ENCODE measurements around the gene F8A1.
"Not testable (repeated sequence)": the region's sequence is repeated elsewhere in the genome, so short reads cannot be mapped to it uniquely, and the experiment has no call there.

Gene F8A1

GRCh38 chrX:154886069-154886788 lies at the start of gene F8A1:
Gene F8A1 (plus strand): TSS chrX:154886355. CDS start chrX:154886375, 20 bp downstream.
- not testable (repeated sequence) for DNase-seq (ENCODE audit: low read depth)

DNA sequence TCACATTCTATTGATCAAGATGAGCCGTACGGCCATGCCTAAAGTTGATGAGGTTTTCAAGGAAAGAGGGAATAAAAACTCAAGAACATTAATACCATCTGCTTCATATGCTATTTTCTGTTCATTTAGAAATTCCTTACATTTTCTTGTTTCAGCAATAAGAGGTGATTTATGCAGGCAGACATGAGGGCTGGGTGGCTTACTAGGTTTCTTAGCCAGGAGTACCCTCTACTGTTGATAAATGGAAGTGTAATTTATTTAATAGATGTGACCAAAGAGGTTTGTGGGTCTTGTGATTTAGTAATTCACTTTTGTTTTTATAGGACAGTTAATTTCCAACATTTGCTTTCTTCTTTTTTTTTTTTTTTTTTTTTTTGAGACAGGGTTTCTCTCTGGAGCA lies 45.3 kb upstream of the F8A1 start:
- no peak for DNase-seq (ENCODE audit: low read depth)

GRCh38 chrX:154850957-154851611 lies 35.1 kb upstream of the F8A1 start:
- no peak for DNase-seq (ENCODE audit: low read depth)

- DNase-seq (ENCODE audit: low read depth), result no peak
Measured at GRCh38 chrX:154855256-154855655, 30.9 kb upstream of the F8A1 start.

DNA sequence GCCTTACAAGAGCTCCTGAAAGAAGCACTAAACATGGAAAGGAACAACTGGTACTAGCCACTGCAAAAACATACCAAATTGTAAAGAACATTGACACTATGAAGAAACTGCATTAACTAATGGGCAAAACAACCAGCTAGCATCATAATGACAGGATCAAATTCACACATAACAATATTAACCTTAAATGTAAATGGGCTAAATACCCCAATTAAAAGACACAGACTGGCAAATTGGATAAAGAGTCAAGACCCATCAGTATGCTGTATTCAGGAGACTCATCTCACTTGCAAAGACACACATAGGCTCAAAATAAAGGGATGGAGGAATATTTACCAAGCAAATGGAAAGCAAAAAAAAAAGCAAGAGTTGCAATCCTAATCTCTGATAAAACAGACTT lies 17.6 kb upstream of the F8A1 start:
- not testable (repeated sequence) for DNase-seq (ENCODE audit: low read depth)

- DNase-seq (ENCODE audit: low read depth), result no peak
Measured at GRCh38 chrX:154873329-154873728, 12.8 kb upstream of the F8A1 start.

DNA sequence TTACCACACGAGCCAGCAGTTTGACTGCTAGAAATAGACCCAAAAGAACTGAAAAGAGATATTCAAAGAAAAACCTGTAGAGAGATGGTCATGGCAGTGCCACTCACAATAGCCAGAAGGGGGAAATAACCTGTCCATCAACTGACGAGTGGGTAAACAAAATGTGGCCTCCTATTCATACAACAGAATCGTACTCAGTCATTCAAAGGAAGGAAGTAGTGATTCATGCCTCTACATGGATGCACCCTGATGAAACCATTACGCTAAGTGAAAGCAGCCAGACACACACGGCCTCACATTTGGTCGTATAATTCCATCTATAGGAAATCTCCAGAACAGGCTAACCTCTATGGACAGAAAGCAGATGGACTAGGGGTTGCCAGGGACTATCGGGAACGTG lies 2.1 kb upstream of the F8A1 start:
- not testable (repeated sequence) for DNase-seq (ENCODE audit: low read depth)

DNA sequence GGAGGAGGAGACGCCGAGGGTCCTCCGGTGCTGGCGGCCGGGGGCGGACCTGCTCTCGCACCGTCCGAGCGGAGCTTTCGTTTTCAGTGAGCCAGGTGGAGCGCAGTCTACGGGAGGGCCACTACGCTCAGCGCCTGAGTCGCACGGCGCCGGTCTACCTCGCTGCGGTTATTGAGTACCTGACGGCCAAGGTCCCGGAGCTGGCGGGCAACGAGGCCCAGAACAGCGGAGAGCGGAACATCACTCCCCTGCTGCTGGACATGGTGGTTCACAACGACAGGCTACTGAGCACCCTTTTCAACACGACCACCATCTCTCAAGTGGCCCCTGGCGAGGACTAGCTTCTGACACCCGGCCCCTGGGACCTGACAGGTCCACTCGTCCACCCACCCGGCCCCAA lies 1.1 kb upstream of the F8A1 start:
- DNase-seq (ENCODE audit: low read depth), result not testable (repeated sequence)

DNA sequence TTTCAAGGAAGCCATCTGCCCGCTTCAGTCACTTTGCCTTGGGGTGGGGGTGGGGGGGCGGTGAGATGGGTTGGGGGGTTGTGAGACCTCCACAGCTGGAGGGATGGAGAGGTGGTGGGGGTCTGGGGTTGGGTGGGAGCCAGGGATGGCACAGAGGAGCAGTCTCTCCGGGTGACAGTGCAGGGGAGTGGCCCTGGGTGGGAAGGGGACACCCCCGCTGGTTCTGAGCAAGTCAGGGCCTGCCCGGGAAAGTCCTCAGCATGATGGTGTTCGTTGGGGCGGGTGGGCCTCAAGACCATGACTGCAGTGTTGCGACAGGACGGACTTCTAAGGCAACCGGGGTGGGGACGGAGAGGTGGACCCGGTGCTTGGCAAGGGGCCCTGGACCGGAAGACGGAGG lies 606 bp upstream of the F8A1 start:
- not testable (repeated sequence) for DNase-seq (ENCODE audit: low read depth)

GRCh38 chrX:154886789-154887221 lies 650 bp downstream of the F8A1 start:
- not testable (repeated sequence) for DNase-seq (ENCODE audit: low read depth)

GRCh38 chrX:154890990-154891639 lies 5.0 kb downstream of the F8A1 start:
- no peak for DNase-seq (ENCODE audit: low read depth)

DNA sequence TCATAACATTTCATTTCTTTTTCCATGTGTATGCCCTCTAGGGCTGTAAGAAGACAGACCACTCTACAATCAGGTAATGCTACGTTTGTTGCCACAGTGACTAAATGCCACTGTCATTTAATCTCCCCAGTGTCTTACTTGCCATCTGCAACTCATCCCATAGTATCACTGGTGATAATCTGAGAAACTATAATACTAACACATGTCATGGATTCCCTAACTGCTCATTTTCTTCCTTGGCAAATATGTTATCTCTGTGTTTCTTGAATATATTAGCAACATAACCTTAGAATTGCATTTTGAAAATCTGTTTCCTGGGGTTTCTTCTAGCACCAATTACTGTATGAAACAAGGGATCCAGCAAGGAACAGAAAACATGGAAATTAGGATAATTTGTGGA lies 6.1 kb downstream of the F8A1 start:
- no peak for DNase-seq (ENCODE audit: low read depth)

- DNase-seq (ENCODE audit: low read depth), result no peak
Measured at GRCh38 chrX:154900323-154900722, 14.2 kb downstream of the F8A1 start.

DNA sequence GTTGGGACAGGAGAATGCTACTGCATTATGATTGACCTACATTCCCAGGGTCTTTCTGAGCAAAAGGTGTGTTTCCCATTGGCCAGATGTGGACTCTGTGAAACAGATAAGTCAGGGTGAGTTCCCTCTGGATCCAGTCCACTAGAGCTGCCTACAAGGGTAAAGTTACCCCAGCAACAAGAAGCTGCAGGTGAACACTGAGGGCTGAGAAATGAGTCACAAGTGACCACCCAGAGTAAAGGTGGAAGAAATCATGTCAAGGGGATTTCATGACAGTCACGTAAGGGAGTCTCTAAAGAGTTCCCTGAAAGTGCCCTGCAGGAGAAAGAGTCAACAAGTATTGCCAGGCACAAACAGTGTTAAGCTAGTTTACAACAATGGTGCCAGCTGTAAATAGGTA lies 16.3 kb downstream of the F8A1 start:
- DNase-seq (ENCODE audit: low read depth), result no peak

GRCh38 chrX:154908821-154909220 lies 22.7 kb downstream of the F8A1 start:
- DNase-seq (ENCODE audit: low read depth), result no peak

DNA sequence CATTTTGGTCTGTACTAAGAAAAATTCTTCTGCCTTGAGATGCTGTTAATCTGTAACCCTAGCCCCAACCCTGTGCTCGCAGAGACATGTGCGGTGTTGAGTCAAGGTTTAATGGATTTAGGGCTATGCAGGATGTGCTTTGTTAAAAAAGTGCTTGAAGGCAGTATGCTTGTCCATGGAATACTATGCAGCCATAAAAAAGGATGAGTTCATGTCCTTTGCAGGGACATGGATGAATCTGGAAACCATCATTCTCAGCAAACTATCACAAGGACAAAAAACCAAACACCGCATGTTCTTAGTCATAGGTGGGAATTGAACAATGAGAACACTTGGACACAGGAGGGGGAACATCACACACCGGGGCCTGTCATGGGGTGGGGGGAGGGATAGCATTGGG lies 23.9 kb downstream of the F8A1 start:
- DNase-seq (ENCODE audit: low read depth), result not testable (repeated sequence)

DNA sequence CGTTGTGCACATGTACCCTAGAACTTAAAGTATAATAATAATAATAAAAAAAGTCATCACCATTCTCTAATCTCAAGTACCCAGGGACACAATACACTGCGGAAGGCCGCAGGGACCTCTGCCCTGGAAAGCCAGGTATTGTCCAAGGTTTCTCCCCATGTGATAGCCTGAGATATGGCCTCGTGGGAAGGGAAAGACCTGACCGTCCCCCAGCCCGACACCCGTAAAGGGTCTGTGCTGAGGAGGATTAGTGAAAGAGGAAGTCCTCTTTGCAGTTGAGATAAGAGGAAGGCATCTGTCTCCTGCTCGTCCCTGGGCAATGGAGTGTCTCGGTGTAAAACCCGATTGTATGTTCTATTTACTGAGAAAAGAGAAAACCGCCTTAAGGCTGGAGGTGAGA lies 24.4 kb downstream of the F8A1 start:
- DNase-seq (ENCODE audit: low read depth), result not testable (repeated sequence)

- no peak for DNase-seq (ENCODE audit: low read depth)
Measured at GRCh38 chrX:154914052-154914451, 27.9 kb downstream of the F8A1 start.

DNA sequence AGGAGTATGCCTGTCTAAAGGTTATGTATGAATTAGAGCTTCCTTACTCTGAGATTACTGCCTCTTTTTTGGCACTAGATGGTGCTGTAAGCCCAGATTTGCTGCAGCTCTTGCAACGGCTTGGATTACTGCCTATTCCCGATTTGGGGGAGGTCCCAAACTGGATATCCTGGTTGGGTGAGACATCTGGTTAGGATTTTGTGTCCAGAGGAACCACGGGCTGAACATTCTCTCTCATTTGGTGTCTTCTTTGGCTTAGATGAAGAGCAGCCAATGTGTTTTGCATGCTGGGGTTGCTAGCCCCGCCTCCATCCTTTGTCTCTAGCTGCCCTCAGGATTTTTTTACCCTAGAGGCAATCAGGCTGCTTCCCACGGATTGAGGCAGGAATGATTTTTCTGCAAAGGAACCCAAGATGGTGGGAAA lies 31.9 kb downstream of the F8A1 start:
- no peak for DNase-seq (ENCODE audit: low read depth)

DNA sequence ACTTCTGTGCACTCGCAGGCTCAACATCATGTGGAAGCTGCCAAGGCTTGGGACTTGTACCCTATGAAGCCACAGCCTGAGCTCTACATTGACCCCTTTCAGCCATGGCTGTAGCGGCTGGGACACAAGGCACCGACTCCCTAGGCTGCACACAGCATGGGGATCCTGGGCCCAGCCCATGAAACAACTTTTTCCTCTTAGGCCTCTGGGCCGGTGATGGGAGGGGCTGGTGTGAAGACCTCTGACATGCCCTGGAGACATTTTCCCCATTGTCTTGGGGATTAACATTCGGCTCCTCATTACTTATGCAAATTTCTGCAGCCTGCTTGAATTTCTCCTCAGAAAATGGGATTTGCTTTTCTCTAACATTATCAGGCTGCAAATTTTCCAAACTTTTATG lies 38.6 kb downstream of the F8A1 start:
- not testable (repeated sequence) for DNase-seq (ENCODE audit: low read depth)
